AG04450 (cell line): ENCODE results near the gene GABRR2. TPM values are rescaled to one million over a fixed set of nuclear protein-coding genes. Genes with fewer than 3 reads are reported as not detected.

Experiments
- CTCF ChIA-PET: fragments of 300-600, 350-600 bp; formaldehyde crosslinking; extraction: SDS; loops from one replicate; lab custom pipeline; 2022; ENCODE audit warnings: antibody characterized with exemption, inconsistent platforms; lab: Charles Lee
- POLR2A ChIA-PET: fragments of 350-600 bp; formaldehyde crosslinking; extraction: SDS; loops from one replicate; lab custom pipeline; 2021; ENCODE audit warnings: antibody characterized with exemption, inconsistent platforms; lab: Yijun Ruan, JAX
- DNase-seq: peaks from one replicate; pipeline ENCODE4 v3.0.0-alpha.2; 2011; ENCODE audit warnings: low read depth, low spot score
- H3K27ac ChIP-seq: one replicate; pipeline ENCODE4 v1.5.1; 2012; ENCODE audit warnings: low read depth, low read length, control low read depth
- H3K27me3 ChIP-seq: one replicate; pipeline ENCODE4 v1.6.0; 2012; ENCODE audit warnings: low read length; ENCODE audit not compliant: control insufficient read depth, insufficient read depth
- H3K4me3 ChIP-seq: 2 replicates; pipeline ENCODE4 v1.5.1; 2011; ENCODE audit warnings: mild to moderate bottlenecking, low read depth, low read length, control low read depth
- H3K9me3 ChIP-seq: 2 replicates; pipeline ENCODE4 v1.5.1; 2012; ENCODE audit warnings: low read length; ENCODE audit not compliant: control insufficient read depth, insufficient read depth
- CTCF ChIP-seq: IDR thresholded peaks from 2 replicates; pipeline ENCODE4 v1.5.1; 2011; ENCODE audit warnings: low read depth, low read length, control low read depth, inconsistent platforms
- polyA minus RNA-seq: library from RNA; depleted of rRNA, polyadenylated mRNA; stranded (reverse); fragments of >200 nt; gene quantifications from 2 replicates; pipeline ENCODE4 v1.2.3, GENCODE V29; 2011; rRNA and poly(A)+ RNA removed
- polyA plus RNA-seq: library from polyadenylated mRNA; depleted of rRNA; stranded (reverse); fragments of >200 nt; gene quantifications from 2 replicates; pipeline ENCODE4 v1.2.3, GENCODE V29; 2011; rRNA removed

Gene GABRR2
- polyA plus RNA-seq (0.12 and 0.15 TPM in 2 replicates), polyA minus RNA-seq (0.14 TPM in 1 of 2 replicates, not detected in the other)

GRCh38 chr6:89315249-89315885, at the start of gene GABRR2:
TSS of gene GABRR2 (minus strand) at chr6:89315299. CDS start at chr6:89315165, 134 bp downstream.
- CTCF ChIA-PET: interaction anchor here (1.1 kb wide), 2 partner anchors 57 to 298 kb away, joined by 3 to 4 read pairs; no protein-coding TSS in a partner anchor
- Histone ChIP-seq H3K4me3 (no peak within 1 kb of the TSS), H3K27me3 (no peaks in the 10 kb centered on the region), H3K27ac (no peak within 1 kb of the TSS), H3K9me3 (no peaks in the 10 kb centered on the region)
- POLR2A ChIA-PET: no interaction called here
- DNase-seq: no peak
- no peak for TF ChIP-seq CTCF

- H3K27ac ChIP-seq: no peak overlapping the region
- ChIA-PET POLR2A (no interaction called here), CTCF (interaction anchor here (1.1 to 2.9 kb wide), 3 partner anchors 8 to 246 kb away, joined by 3 to 27 read pairs (median 3); no protein-coding TSS in a partner anchor)
- H3K4me3 ChIP-seq: no peak overlapping the region
- H3K27me3 ChIP-seq: peaks cover 9% of the 10 kb centered on the region
- DNase-seq: no peak
- no peak for TF ChIP-seq CTCF
- no peaks in the 10 kb centered on the region for H3K9me3 ChIP-seq
Measured at GRCh38 chr6:89364586-89364985, 49.5 kb upstream of the GABRR2 start.

GRCh38 chr6:89361171-89361570, 46.1 kb upstream of the GABRR2 start:
- H3K4me3 ChIP-seq: no peak overlapping the region
- no peaks in the 10 kb centered on the region for H3K9me3 ChIP-seq
- DNase-seq: no peak
- CTCF ChIA-PET: interaction anchor here (1.0 to 3.1 kb wide), 4 partner anchors 7 to 1911 kb away, joined by 3 to 33 read pairs (median 3); partner anchors contain the start of gene RNGTT
- H3K27ac ChIP-seq: no peak overlapping the region
- TF ChIP-seq CTCF: no peak
- POLR2A ChIA-PET: no interaction called here
- H3K27me3 ChIP-seq: peaks cover 4% of the 10 kb centered on the region

- Histone ChIP-seq H3K27me3 (peaks cover 4% of the 10 kb centered on the region), H3K4me3 (no peak overlapping the region), H3K27ac (no peak overlapping the region), H3K9me3 (no peaks in the 10 kb centered on the region)
- ChIA-PET POLR2A (interaction anchor here (0.7 kb wide), 1 partner anchor 214 kb away, joined by 7 read pairs; no protein-coding TSS in a partner anchor), CTCF (interaction anchor here (0.6 to 3.1 kb wide), 6 partner anchors 8 to 1910 kb away, joined by 3 to 33 read pairs (median 3); partner anchors contain the start of gene RNGTT)
- no peak for TF ChIP-seq CTCF
- no peak for DNase-seq
Measured at GRCh38 chr6:89360415-89360999, 45.4 kb upstream of the GABRR2 start.

- POLR2A ChIA-PET: no interaction called here
- no peaks in the 10 kb centered on the region for H3K9me3 ChIP-seq
- CTCF ChIA-PET: interaction anchor here (0.6 to 3.1 kb wide), 7 partner anchors 8 to 48 kb away, joined by 3 to 33 read pairs (median 4); no protein-coding TSS in a partner anchor
- H3K27me3 ChIP-seq: peaks cover 4% of the 10 kb centered on the region
- H3K27ac ChIP-seq: no peak overlapping the region
- TF ChIP-seq CTCF: no peak
- no peak overlapping the region for H3K4me3 ChIP-seq
- no peak for DNase-seq
Measured at GRCh38 chr6:89359561-89359960, 44.5 kb upstream of the GABRR2 start.
